ENCODE results near the gene GLS2.

The GLS2 gene

DNA sequence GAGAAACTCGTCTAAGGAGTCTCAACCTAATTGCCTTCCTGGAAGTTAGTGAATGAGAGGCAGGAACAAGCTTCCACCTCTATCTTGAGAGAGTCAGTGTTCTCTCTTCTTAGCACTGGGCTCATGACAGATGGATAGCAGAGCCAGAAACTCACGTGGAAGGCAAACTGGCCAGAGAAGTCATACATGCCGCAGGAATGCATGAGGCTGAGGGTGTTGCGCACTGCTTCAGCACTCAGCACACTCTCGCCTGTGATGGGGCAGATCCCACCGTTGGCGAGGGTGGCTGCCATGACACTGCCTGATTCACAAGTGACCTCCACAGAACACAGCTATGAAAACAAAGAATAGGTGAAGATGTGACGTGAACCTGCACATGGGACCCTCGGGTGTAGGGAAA lies 13.6 kb downstream of the GLS2 start:
- no peak for TF ChIP-seq CTCF (IDR thresholded peaks at IDR 0.05; ENCODE audit: insufficient read depth, low read depth, low read length, missing control alignments)
- no peak overlapping the region for H3K4me3 ChIP-seq (ENCODE audit: low read length)
- DNase-seq (ENCODE audit: low read depth), result no peak

- H3K4me3 ChIP-seq (ENCODE audit: low read length), result peak overlapping the region; percentile 100
- DNase-seq (ENCODE audit: low read depth), result no peak
- no peak for TF ChIP-seq CTCF (IDR thresholded peaks at IDR 0.05; ENCODE audit: insufficient read depth, low read depth, low read length, missing control alignments)
Observed at GRCh38 chr12:56469007-56469930, 18.7 kb downstream of the GLS2 start.

DNA sequence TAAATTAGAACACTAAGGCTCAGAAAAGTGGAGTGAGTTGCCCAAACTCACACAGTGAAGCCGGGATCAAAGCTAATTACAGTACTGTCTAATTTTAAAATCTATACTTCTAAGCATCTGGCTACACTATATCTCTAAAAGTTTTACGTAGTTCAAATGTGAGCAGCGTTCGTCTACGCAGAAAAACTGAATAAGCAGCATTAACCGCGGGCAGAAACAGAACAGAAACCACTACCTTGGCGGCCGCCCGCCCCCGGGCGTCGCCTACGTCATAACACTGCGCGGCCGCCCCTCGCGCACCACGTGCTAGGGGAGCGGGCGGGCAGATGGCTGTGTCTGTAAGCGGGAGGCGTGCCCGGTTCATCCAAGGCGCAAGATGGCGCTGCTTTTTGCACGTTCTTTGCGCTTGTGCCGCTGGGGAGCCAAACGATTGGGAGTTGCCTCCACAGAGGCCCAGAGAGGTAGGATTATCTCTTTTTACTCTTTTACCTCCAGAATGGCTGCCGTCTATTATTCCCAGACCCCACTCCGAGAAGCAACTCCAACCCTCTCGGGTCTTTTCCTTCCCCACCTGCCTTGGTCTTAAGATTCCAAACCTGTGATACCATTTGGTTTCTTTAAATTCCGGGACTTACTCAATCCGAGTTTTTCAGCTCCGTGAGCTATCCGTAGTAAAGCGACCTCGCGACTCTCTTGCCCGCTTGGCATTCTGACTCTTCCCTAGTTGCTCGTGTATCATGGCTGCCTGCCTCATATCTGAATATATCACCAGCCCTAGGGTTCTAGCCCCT lies 19.6 kb downstream of the GLS2 start, which contains the start of gene SPRYD4:
SPRYD4 (plus strand) TSS at position 363 of the 791 bp plus-strand sequence; CDS start at position 377, 14 bp downstream.
- TF ChIP-seq CTCF (IDR thresholded peaks at IDR 0.05; ENCODE audit: insufficient read depth, low read depth, low read length, missing control alignments), result peak; percentile 28
- DNase-seq (ENCODE audit: low read depth), result peak; percentile 96
- H3K4me3 ChIP-seq (ENCODE audit: low read length), result peak within 1 kb of the TSS; percentile 100

DNA sequence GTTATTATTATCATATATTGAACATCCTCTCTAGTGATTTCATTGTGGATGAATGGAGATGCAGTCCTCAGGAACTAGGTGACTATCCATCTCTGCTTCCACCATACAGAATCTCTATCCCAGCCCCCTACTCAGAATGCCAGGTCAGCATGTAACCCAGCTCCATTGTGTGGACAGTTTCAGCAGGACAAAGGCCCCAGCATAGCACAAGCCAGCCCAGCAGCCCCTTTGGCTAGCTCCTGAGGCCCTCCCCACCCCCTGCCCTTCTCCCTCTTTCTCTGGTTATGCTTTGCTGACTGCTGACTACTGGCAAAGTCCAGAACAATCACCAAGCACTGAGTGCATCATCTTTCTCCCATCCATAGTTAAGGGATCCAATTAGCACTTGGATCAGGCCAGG lies 25.4 kb downstream of the GLS2 start:
- no peak for TF ChIP-seq CTCF (IDR thresholded peaks at IDR 0.05; ENCODE audit: insufficient read depth, low read depth, low read length, missing control alignments)
- DNase-seq (ENCODE audit: low read depth), result no peak
- no peak overlapping the region for H3K4me3 ChIP-seq (ENCODE audit: low read length)

- TF ChIP-seq CTCF (IDR thresholded peaks at IDR 0.05; ENCODE audit: insufficient read depth, low read depth, low read length, missing control alignments), result no peak
- DNase-seq (ENCODE audit: low read depth), result peak; percentile 56
- H3K4me3 ChIP-seq (ENCODE audit: low read length), result no peak overlapping the region
Observed at GRCh38 chr12:56461235-56462159, 26.5 kb downstream of the GLS2 start.

DNA sequence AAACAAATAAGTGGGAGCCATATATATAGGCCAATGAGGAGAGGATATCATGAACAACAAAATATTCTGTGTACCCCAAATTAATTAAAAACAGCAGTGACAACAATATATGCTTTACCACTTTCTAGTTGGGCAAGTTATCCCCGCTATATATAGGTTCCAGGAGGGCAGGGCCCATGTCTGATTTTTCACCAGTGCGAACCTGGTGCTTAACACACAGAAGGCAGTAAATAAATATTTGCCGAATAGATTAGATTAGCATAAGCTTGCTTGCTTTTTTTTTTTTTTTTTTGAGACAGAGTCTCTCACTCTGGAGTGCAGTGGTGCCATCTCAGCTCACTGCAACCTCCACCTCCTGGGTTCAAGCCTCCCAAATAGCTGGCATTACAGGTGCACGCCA lies 30.1 kb downstream of the GLS2 start:
- no peak overlapping the region for H3K4me3 ChIP-seq (ENCODE audit: low read length)
- no peak for TF ChIP-seq CTCF (IDR thresholded peaks at IDR 0.05; ENCODE audit: insufficient read depth, low read depth, low read length, missing control alignments)
- no peak for DNase-seq (ENCODE audit: low read depth)

Measured in epithelial cell of esophagus (primary cell).